BE2C (cell line): Measurements from ENCODE around the gene UNC13A. TPM values are rescaled to one million over a fixed set of nuclear protein-coding genes. Genes with fewer than 3 reads are reported as not detected.
A peak's percentile ranks its signal among the peaks of the same experiment; 100 is the strongest.

Source experiments
- DNase-seq: peaks from one replicate; pipeline ENCODE4 v3.0.0-alpha.2; 2020
- H3K27me3 ChIP-seq: fragments of 250-450 bp; sonication (Bioruptor Pico); 2 replicates; pipeline ENCODE4 v1.5.1; 2020; ENCODE audit warnings: mild to moderate bottlenecking
- H3K36me3 ChIP-seq: fragments of 250-450 bp; sonication (Bioruptor Pico); 2 replicates; pipeline ENCODE4 v1.5.1; 2020; ENCODE audit warnings: mild to moderate bottlenecking
- H3K4me1 ChIP-seq: fragments of 250-450 bp; sonication (Bioruptor Pico); 2 replicates; pipeline ENCODE4 v1.5.1; 2020
- H3K4me3 ChIP-seq: 2 replicates; pipeline ENCODE4 v1.5.1; 2011; ENCODE audit warnings: low read depth, low read length
- H3K9me3 ChIP-seq: fragments of 250-450 bp; sonication (Bioruptor Pico); 2 replicates; pipeline ENCODE4 v1.5.1; 2020
- CTCF ChIP-seq: IDR thresholded peaks from 2 replicates; pipeline ENCODE4 v1.5.1; 2012; ENCODE audit warnings: mild to moderate bottlenecking, low read depth, low read length
- polyA plus RNA-seq: library from polyadenylated mRNA; unstranded; fragments of >200 nt; gene quantifications from one replicate; pipeline ENCODE4 v1.2.1, GENCODE V29; 2012; ENCODE audit warnings: low read depth, missing spikeins; ENCODE audit not compliant: insufficient read length, insufficient read depth

The UNC13A gene
- polyA plus RNA-seq = 47.3 TPM

- Histone ChIP-seq H3K27me3 (no peaks in the 10 kb centered on the region), H3K4me3 (peak within 1 kb of the TSS; percentile 70), H3K9me3 (no peaks in the 10 kb centered on the region; the same call in 1 of the 2 replicates), H3K4me1 (no peaks in the 10 kb centered on the region), H3K36me3 (no peaks in the 10 kb centered on the region; the same call in 1 of the 2 replicates)
- DNase-seq = peak; percentile 83
- TF ChIP-seq CTCF = no peak
Measured at GRCh38 chr19:17687857-17688784, at the start of gene UNC13A. Gene UNC13A, minus strand, starts transcription at chr19:17688354. Its CDS starts 155 bp downstream, at chr19:17688199.

- peaks cover 5% of the 10 kb centered on the region; the same call in 1 of the 2 replicates for H3K4me1 ChIP-seq
- no peaks in the 10 kb centered on the region for H3K27me3 ChIP-seq
- no peak overlapping the region for H3K4me3 ChIP-seq
- peaks cover 29% of the 10 kb centered on the region for H3K36me3 ChIP-seq
- TF ChIP-seq CTCF = no peak
- no peak for DNase-seq
- no peaks in the 10 kb centered on the region for H3K9me3 ChIP-seq
Measured at GRCh38 chr19:17737690-17738153, 49.6 kb upstream of the UNC13A start.

GRCh38 chr19:17735410-17735809 lies 47.3 kb upstream of the UNC13A start:
- DNase-seq = no peak
- Histone ChIP-seq H3K9me3 (no peaks in the 10 kb centered on the region), H3K27me3 (no peaks in the 10 kb centered on the region), H3K4me3 (no peak overlapping the region), H3K36me3 (peaks cover 48% of the 10 kb centered on the region), H3K4me1 (peaks cover 5% of the 10 kb centered on the region; the same call in 1 of the 2 replicates)
- no peak for TF ChIP-seq CTCF

- Histone ChIP-seq H3K4me1 (peaks cover 2% of the 10 kb centered on the region; the same call in 1 of the 2 replicates), H3K9me3 (no peaks in the 10 kb centered on the region), H3K36me3 (peaks cover 61% of the 10 kb centered on the region), H3K27me3 (no peaks in the 10 kb centered on the region), H3K4me3 (no peak overlapping the region)
- TF ChIP-seq CTCF = no peak
- DNase-seq = no peak
Measured at GRCh38 chr19:17734146-17734545, 46.0 kb upstream of the UNC13A start.

- H3K4me3 ChIP-seq = no peak overlapping the region
- no peak for TF ChIP-seq CTCF
- no peaks in the 10 kb centered on the region for H3K4me1 ChIP-seq
- H3K27me3 ChIP-seq = no peaks in the 10 kb centered on the region
- peaks cover 71% of the 10 kb centered on the region for H3K36me3 ChIP-seq
- no peak for DNase-seq
- no peaks in the 10 kb centered on the region for H3K9me3 ChIP-seq
Measured at GRCh38 chr19:17733127-17733526, 45.0 kb upstream of the UNC13A start.

GRCh38 chr19:17727843-17728242 lies 39.7 kb upstream of the UNC13A start:
- TF ChIP-seq CTCF = no peak

More at GRCh38 chr19:17727843-17728242, 39.7 kb upstream of the UNC13A start:
- no peaks in the 10 kb centered on the region for H3K9me3 ChIP-seq
- DNase-seq = no peak
- H3K4me1 ChIP-seq = no peaks in the 10 kb centered on the region
- no peaks in the 10 kb centered on the region for H3K27me3 ChIP-seq
- no peak overlapping the region for H3K4me3 ChIP-seq
- H3K36me3 ChIP-seq = peaks cover 84% of the 10 kb centered on the region
